GM18873 (cell line): Measurements from ENCODE around the gene LDLRAD3.
"Not testable (repeated sequence)": the region's sequence is repeated elsewhere in the genome, so short reads cannot be mapped to it uniquely, and the experiment has no call there.

Experiments used
- ATAC-seq: cut with Tn5 transposase; IDR thresholded peaks from one replicate; pipeline ENCODE4 v1.9.1; 2021; ENCODE audit warnings: mild to moderate bottlenecking, moderate library complexity, moderate number of reproducible peaks; ENCODE audit not compliant: unreplicated experiment, low FRiP score

The LDLRAD3 gene

DNA sequence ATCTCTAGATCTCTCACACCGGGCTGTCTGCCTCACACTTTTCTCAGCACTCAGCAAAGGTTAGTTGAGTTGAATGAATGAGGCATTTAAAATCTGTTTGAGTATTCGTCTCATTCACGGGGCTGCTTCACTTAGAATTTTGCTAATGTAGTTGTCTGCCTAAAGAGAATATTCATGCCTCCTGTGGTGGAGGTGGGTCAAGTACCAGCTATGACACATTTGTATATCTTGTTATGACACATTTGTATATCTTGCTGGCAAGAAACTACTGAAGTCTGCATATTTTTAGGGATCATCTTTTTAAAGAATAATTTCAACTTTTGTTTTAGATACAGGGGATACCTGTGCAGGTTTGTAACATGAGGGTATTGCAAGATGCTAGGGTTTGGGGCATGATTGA, 43.1 kb downstream of the LDLRAD3 start:
- no peak for ATAC-seq

DNA sequence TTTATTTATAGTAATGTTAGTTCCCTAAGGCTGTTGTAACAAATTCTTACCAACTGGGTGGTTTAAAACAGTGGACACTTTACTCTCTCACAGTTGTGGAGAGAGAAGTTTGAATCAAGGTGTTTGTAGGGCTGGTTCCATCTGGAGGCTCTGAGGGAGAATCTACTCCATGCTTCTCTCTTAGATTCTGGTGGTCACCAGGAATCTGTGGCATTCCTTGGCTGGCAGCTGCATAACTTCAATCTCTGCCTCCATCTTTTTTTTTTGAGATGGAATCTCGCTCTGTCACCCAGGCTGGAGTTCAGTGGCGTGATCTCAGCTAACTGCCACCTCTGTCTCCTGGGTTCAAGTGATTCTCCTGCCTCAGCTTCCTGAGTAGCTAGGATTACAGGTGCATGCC, 46.3 kb downstream of the LDLRAD3 start:
- no peak for ATAC-seq

DNA sequence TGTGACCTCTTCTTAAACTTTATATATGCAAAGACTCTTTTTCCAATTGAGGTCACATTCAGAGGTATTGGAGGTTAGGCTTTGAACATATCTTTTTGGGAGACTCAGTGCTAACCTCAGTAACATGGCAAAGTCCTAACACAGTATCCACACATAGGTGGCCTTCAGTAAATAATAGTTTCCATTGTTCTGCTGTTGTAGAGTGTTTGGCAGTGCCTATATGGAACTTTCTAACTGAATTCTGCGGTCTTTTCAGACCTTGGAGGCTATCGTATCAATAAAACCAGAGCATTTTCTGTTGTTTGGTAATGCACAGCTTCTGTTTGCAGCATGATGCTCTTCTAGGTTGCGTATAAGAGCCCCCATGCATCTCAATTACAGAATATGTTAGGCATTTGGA, 47.0 kb downstream of the LDLRAD3 start:
- ATAC-seq = no peak

DNA sequence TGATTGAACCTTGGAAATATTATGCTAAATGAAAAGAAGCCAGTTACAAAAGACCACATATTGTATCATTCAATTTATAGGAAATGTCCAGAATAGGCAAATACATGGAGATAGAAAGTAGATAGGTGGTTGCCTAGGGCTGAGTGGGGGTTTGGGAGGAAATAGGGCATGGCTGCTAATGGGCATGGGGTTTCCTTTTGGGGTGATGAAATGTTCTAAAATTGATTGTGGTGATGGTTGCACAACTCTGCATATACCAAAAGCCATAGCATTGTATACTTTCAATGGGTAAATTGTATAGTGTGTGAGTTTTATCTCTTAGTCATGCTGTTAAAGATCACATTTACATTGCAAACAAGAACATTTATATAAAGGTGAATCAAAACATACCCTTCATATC, 48.7 kb downstream of the LDLRAD3 start:
- ATAC-seq = no peak

DNA sequence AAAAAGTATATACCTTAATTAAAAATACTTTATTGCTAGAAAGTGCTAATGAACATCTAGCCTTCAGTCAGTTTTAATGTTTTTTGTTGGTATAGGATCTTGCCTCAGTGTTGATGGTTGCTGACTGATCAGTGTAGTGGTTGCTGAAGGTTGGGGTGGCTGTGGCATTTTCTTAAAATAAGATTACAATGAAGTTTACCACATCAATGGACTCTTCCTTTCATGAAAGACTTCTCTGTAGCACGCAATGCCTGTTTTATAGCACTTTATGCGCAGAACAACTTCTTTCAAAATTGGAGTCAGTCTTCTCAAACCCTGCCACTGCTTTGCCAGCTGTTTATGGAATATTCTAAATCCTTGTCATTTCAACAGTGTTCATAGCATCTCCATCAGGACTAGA, 50.6 kb downstream of the LDLRAD3 start:
- no peak for ATAC-seq

DNA sequence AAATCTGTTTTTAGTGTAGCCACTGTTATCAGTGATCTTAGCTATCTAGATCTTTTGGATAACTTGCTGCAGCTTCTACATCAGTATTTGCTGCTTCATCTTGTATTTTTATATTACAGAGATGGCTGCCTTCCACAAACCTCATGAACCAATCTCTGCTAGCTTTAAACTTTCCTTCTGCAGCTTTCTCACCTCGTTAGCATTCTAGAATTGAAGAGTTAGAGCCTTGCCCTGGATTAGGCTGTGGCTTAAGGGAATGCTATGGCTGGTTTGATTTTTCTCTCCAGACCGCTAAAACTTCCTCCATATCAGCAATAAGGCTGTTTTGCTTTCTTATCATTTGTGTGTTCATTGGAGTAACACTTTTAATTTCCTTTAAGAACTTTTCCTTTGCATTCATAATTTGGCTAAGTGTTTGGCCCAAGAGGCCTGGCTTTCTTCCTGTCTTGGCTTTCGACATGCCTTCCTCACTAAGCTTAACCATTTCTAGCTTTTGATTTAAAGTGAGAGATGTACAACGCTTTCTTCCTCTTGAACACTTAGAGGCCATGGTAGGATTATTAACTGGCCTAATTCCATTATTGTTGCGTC, 51.9 kb downstream of the LDLRAD3 start:
- no peak for ATAC-seq

DNA sequence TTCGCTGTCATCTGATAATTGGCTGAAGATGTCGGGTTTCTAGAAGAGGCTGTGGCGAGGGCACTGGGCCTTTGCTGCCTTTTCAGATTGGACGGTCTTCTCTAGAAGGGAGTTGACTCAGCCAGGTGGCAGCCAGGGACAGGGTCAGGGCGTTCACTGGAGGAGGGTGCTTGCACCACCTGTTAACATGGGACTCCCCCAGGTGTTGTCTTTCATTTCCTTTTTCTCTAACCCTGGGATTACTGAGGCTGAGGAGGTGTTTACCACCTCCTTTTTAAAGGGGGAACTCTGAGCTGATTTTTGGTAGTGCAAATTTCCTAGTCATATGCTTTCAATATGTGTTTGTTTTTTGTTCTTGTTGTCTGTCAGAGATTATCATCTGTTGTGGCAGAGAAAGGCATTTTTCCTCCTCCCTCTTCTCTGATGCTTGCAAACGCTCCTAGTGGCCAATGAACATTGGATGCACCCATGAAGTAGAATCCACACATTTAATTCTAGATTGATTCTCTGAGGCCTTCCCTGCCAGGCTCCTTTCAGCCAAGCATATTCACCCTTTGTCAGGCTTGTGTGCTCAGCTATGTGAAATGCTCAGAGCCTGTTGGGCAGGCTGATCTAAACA, 54.1 kb downstream of the LDLRAD3 start:
- ATAC-seq = no peak

DNA sequence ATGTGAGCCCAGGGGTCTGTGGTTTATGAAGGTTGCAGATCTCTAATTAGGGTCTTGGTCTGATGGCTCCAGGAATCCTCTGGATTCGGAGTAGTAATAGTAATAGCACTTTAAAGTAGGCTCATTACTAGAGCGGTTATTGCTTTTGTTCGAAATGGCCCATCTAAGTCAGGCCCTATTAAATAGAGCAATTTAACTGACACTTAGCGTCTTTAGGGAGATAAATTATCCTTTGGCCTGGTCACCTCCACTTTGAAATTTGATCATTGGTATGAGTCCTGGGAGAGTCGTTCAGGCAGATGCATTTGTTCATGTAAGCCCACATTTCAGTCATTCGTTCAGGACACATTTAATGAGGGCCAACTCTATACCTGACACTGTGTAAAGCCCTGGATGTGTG, 54.8 kb downstream of the LDLRAD3 start:
- no peak for ATAC-seq

DNA sequence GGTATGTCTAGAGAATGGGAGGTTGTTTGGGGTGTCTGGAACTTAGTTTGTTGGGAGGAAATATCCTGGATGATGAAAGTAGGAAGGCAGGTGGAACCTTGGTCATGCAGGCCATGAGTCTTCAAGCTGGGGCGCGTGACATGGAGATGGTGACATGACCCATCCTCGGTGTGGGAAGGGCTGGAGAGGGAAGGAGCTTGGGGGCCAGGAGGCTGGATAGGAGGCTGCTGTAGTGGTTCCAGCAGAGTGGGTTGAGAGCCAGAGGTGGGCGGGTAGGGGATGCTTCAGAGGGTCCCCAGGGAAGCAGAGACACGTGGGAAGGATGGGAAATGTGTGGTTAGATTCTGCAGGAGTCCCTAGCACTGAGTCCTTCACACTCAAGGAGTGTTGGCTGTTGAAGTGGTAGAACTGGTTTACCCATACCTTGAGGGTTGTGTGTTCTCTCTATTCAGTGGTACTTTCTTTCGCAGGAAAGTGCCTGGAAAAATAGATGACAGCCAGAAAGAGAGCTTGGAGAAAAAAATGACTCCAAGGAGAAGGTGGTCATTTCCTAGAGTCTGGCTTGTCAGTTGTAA, 56.8 kb downstream of the LDLRAD3 start:
- no peak for ATAC-seq

DNA sequence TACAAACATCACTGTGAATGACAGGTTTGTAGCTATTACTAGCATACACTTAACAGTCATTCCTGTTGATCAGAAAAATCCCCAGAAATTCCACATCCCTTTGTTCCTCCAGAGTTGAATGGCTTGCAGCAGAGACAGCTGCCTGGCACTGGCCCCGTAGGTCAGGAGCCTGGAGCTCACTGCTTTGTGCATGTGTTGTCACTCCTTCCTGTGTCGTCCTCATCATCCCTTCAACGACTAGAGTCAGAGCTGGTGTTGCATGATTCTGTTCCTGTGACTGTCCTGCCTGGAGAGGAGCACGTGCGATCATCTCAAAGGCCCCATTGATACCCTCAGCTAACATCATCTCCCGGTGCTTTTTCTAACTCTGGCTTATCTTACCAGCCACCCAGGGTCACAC, 58.3 kb downstream of the LDLRAD3 start:
- no peak for ATAC-seq

DNA sequence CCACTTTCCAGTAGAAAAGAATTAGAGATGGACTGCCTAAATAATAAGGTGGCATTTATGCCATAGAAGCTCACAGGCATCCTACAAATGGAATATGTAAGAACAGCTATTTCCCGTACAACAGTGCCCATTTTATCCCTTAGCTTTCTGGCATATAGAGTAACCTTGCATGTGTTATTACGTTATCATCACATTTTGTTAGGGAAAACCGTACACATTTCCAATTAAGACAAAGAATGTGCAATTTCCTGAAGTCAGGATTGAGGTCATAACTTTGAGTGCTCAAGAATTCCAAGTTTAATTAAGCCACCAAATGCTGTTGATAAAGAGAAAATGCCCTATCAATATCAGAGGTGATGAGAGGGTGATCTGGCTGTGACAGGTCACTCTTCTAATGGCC, 58.9 kb downstream of the LDLRAD3 start:
- ATAC-seq = no peak

DNA sequence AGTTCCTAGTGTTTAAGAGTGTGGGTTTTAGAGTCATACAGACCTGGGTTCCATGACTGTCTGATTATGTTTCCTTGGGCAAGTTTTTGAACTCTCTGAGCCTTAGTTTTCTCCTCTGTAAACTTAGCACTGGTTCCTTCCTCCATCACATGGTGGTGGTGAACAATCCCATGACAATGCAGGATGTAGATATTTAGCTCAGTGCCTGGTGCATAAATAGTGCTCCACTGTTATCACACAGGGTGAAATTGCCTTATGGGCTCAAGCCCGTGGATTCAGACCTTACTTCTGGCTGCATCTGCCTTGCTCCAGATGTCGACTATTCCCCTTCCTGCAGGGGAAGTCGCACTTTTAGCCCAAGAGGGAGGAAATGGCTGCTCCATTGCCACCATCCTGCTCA, 62.7 kb downstream of the LDLRAD3 start:
- no peak for ATAC-seq

DNA sequence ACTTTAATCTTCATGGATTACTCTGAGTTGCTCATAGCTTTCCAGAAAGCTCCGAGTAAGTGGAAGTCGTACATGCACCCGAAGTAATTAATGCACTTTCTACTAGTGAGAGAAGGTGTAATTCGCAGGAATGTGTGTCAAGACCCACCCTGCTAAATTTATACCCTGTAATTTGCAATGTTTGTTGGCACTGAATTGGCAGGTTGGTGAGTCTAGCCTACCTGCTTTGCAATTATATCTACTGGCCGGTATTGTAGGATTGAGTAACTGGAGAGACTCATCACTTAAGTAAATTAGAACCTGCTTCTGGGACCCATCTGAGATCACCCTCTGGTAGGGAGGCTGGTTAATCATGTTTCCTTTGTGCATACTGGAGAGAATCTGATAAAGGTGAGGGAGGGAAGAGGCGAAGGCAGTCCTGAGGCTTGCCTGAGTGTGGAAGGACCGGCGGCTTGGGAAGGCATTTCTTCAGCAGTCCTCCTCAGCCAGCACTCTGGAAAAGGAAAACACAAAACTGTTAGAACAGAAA, 63.3 kb downstream of the LDLRAD3 start:
- no peak for ATAC-seq

DNA sequence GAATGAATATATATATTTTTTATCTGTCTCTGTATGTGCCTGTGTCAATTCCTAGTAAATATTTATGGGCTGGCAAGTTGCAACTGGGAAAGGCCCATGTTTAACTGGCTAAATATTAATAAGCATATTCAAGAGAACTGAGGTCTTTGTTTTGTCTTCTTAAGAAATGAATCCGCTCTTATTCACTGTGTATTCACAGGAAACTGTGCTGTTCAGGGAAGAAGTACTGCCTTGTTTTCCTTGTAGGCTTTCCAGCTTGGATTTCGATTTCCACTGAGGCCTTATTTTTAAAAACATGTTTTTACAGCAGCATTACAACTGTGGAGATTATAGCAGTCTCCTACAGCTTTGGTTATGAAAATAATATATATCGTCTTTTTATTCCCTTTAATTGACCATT, 64.7 kb downstream of the LDLRAD3 start:
- no peak for ATAC-seq

DNA sequence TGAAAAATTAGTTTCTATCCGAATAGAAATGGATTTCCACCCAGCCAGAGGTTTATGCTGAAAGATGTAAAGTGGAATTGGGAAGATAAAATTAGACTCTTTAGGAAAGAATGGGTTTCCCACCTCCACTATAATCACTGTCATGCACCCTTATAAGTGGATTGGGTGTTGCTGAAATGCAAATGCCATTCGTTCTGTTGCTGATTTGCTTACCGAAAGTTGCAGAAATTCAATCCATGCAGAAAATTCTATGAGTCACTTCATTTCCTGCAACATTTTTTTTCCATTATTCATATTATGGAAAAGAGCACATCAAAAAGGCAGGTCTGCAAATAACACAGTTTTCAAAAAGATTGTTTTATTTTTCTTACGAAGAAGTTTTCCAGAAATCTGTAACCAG, 65.6 kb downstream of the LDLRAD3 start:
- ATAC-seq = no peak

DNA sequence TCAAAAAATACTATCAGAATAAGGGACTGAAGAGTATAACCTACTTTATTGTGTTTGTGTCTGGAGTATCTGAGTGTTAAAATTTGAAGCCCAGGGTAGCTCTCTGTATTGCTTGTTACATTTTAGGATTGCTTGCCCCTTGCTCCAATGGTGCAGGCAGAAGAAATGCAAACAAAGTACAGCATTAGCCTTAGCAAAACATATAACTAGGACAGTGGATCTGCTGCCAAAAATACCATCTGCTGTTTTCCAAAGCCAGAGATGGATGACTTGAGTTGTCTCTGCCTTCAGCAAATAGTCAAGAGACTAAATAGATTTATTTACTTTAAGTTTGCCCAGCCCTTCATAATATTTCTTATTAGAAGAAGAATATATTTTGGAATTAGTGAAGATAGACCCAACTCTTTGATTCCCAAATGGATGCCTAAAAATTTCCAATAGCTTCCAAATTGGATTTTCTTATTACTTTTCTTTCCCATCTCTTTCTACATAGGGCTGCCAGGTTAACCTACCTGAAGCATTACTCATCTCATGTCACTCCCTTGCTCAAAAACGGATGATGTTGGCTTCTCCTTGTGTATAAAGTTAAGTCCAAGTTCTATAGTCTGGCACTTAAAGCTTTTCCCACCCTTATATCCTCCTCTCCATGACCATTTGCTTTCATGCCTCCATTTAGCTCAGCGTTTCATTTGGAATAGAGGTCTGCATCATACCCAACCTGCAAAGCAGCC, 66.3 kb downstream of the LDLRAD3 start:
- no peak for ATAC-seq

DNA sequence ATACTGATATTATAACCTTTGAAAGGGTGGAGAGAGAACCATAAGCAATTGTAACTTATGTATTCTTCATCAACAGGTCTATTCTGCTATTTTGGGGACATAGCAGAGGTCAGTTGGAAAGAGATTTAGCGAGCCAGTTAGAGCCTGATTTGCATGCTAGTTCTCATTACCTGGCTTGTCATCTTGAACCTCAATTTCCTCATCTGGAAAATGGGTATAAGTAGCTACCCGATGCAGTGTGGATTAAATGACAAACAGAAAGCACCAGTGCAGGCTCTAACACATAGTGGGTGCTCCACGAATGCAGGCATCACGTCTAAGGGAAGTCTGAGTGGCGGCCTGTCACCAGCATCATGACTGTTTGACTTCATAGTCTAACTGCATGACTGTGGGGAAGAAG, 67.7 kb downstream of the LDLRAD3 start:
- no peak for ATAC-seq

DNA sequence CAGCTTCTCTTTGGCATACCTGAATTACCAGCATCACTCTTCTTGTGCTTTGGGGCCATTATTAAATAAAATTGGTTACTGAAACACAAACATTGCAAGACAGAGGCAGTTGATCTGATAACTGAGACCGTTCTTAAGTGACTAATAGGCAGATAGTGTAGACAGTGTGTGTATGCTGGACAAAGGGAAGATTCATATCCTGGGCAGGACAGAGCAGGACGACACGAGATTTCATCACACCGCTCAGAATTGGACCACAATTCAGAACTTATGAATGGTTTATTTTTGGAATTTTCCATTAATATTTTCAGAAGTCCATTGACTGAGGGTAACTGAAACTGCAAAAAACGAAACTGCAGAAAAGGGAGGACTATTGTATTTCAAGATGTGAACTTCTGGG, 68.6 kb downstream of the LDLRAD3 start:
- no peak for ATAC-seq

DNA sequence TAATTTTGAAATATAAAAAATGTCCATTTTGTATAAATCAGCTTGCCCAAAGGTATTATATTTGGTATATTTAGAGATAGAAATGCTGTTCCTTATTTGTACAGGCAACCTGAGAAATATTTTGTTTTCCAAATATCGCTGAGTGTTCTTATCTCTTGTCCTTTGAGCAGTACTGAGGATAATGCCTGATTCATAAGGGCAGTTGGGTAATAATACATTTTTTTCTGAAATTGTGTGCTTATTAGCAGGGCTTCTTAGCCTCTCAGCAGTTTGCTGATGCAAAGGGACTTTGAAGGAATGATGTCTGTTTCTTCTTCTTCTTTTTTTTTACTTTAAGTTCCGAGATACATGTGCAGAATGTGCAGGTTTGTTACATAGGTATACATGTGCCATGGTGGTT, 69.1 kb downstream of the LDLRAD3 start:
- ATAC-seq = no peak

DNA sequence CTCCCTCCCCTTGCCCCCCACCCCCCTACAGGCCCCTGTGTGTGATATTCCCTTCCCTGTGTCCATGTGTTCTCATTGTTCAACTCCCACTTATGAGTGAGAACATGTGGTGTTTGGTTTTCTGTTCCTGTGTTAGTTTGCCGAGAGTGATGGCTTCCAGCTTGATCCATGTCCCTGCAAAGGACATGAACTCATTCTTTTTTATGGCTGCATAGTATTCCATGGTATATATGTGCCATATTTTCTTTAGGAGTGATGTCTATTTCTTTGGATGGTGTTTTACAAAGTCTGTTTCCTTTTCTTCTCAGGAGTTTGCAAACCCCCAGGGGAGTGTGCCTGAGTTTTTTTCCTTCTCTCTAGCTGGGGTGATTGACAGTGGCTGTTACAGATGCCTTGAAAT, 69.6 kb downstream of the LDLRAD3 start:
- not testable (repeated sequence) for ATAC-seq
